GM19023 (cell line): Measurements from ENCODE around the gene MRPS34.
"Not testable (repeated sequence)": the region's sequence is repeated elsewhere in the genome, so short reads cannot be mapped to it uniquely, and the experiment has no call there.

Experiments used
- ATAC-seq: cut with Tn5 transposase; IDR thresholded peaks from one replicate; pipeline ENCODE4 v1.9.1; 2021; ENCODE audit warnings: mild to moderate bottlenecking, moderate library complexity; ENCODE audit not compliant: unreplicated experiment

Gene MRPS34

DNA sequence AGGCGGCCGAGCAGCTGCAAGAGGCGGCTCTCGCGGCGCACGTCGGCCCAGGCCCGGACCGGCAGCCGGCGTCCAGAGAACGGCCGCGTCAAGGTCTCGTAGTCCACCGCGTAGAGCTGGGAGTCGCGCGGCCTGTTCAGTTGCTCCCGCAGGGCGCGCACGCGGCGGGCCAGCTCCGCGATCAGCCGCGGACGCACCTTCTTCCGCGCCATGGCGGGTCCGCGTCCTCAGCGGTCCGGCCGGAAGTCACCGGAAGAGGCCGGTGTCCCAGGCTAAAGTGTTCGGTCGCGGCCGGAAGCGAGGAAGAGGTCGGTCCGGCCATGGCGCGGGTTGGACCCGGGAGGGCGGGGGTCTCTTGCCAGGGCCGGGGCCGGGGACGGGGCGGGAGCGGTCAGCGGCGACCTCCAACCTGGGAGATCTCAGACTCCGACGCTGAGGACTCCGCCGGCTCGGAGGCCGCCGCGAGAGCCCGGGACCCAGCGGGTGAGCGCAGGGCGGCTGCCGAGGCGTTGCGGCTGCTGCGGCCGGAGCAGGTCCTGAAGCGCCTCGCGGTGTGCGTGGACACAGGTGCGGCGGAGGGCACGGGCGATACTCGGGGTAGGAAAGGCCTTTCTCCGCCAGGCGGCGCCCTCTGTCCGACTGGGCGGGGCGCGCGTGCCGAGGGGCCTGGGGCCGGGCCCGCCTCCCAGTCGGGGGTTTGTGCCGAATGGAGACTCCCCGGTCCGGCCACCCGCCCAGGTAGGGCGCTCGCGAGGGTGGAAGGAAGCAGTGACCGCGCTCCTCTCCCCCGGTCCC lies at the start of gene MRPS34:
Gene MRPS34, minus strand, starts transcription at position 227 of the 795 bp plus-strand sequence. Its CDS starts 15 bp downstream, at position 212.
- peak; percentile 47 for ATAC-seq

DNA sequence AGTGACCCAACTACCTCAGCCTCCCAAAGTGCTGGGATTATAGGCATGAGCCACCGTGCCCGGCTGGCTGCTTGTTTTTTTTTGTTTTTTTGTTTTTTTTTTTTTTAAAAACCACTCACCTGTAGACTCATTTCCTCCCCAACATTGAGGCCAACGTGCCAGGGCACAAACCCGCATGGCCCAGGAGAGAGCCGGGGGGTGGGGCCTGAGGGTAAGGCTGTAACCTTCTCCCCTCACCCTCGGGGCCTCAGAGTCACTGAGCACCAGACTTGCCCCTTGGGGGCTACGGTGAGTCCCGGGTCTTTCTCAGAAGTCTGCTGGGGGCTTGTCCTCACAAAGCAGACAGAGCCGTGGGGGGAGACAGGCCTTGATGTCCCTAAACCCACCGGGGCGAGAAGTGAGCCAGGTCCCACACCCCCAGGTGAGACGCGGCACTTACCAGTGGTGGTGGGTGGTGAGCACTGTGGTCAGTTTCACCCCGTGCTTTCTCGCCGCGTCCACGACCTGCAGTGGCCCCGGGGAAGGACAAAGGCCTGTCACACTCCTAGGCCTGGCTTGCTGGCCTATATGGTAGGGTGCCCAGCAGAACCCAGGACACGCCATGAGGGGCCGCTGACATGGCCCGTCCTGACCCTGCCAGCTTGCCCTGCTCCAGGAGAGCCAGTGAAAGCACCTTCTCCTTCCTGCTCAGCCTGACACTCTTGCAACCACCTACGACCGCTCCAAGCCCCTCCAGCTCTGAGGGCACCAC lies 49.1 kb upstream of the MRPS34 start:
- no peak for ATAC-seq

DNA sequence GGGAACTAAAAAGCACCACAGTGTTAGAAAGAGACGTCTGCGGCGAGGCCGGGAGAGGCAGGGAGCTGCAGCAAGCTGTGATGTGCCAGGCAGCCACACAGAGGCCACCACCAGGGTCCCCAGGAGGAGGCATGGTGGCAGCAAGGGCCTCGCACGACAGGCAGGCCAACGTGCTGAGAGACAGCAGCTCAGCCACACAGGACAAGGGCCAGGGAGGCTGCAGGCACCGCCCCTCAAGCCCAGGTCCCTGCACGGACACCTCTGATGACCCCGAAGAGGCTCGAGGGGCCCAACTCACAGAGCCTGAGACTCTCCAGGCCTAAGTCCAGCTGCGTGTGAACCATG lies 48.0 kb upstream of the MRPS34 start:
- no peak for ATAC-seq

DNA sequence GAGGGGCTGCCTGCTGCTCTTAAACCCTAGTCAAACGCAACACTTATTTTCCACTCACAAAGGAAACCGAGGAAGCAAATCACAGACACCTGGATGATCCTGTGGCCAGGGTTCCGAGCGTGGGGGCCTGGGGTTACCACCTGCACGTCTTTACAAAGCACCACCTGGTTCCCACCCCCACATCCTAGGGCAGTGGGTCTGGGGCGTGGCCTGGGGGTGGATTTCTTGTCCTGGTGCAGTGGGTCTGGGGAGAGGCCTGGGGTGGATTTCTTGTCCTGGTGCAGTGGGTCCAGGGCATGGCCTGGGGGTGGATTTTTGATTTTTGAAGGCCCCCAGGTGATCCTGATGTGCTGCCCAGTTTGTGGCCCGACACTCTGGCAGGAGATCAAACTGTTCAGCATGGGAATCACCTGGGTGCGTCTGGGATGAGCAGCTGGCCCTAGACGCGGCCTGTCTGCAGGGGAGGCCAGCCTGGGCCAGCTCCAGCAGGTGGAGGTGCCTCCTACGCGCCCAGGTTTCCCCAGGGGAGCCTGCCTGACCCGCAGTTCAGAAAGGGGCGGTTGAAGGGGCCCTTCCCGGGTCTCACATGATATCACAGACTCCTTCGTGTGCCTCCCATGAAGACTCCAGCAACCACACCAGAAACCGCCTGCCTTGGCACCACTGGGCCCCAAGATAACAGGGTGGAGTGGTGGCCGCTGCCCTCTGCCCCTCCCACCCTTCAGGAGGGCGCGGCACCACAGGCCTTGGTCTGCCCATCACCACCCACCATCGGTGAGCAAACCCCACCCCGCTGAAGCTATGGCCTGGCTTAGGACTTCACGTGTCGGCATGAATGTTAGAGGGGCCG lies 47.4 kb upstream of the MRPS34 start:
- no peak for ATAC-seq

DNA sequence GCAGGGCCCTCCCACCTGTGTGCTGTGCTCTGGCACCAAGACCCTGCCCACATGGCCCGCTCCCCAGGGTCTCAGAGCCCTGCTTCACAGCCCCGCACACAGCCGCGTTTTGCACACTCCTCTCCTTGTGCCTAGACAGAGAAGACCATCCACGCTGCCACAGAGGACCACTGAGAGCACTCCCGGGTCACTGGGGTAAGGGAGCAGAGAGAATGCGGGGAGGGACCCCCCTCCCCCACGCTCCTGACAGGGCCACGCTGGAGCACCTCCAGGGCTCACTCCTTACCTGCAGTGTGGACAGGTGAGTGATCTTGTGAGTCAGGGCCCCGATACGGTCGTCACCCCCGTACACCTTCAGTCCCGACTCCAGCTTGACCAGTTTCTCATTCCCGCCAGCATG lies 46.7 kb upstream of the MRPS34 start:
- no peak for ATAC-seq

DNA sequence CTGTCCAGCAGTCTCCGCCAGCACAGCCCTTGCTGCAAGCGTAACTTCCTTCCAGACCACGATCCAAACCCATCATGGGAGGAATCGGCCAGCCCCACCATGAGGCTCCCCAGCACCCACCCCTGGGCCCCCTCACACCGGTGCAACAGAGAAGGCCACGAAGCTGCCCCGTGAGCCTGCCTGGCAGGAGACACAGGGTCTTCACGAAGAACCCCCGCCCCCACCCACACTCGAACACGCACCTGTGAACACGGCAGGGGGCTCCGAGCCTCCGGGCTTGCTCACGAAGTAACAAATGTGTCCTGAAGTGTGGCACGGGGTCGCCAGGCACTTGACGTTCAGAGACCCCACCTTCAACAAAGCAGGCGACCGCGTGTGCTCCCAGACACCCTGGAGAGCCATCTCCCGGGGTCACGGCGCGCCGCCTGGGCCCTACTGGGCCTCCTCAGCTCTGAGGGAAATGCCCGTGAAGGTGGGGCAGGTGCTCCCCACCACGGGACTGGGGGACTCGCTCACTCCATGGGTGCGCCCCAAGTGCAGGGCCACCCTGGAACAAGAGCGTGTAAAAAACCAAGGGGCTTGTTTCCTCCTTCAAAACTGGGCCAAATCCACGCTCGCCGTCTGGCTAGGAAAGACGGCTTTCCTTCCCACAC lies 46.1 kb upstream of the MRPS34 start:
- ATAC-seq: no peak

DNA sequence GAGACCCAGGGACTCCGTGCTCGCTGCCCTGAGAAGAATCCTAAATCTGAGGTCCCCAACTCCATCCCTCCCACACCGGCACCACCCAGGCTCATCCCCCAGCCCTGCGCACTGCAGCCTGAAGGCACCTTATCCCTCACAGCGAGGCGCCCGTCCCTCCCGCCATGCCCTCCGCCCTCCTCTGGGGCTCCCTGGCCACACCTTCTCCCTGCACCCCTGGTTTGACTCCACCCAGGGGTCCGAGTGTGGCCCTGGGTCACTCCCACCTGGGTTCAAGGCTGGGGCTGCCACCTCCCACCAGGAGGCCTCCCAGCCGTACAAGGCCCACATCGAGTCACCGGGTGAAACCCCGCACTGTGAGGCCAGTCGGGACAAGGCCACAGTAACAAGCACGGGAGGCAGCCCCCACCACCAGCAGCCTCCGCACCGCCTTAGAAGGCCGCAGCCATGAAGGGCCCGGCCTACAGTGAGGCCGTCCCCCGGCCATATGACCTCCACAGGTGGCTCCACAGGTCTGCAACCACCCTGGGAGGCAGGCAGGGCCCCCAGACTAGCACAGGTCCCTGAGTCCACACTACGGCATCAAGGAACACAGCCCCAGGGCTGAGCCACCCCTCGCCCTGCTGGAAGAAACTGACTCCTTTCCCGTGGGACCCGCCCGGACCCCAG lies 45.4 kb upstream of the MRPS34 start:
- no peak for ATAC-seq

DNA sequence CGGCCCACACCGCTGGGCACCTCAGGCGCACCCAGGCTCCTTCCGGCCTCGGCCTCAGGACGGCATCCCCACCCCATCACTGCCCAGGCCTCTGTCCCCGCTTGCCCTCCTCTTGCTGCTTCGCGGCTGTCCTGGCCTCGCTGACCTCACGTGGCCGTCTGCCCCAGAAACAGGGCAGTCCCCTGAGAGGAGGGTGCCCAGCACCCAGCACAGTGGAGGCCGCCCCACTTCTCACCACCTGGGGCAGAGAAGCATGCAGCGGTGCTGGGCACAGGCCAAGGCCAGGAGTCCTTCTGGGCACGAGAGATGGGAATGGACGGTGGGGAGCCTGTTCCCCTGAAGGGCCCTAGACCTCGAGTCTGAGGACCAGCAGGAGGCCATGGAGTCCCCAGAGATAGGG lies 44.8 kb upstream of the MRPS34 start:
- no peak for ATAC-seq

DNA sequence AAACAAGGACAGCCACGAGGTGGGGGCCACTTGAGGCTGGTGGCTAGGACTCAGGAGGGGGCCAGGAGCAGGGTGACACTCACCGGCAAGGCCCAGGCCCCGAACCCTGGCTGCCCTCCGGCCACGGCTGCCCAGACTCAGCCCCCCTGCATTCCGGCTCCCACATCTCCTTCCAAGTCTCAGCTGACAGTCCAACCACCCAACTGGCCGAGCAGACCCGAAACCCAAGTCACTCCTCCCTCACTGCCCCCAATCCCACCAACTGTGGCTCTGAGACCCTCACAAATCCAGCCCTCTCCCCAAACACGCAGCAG lies 44.3 kb upstream of the MRPS34 start:
- no peak for ATAC-seq

DNA sequence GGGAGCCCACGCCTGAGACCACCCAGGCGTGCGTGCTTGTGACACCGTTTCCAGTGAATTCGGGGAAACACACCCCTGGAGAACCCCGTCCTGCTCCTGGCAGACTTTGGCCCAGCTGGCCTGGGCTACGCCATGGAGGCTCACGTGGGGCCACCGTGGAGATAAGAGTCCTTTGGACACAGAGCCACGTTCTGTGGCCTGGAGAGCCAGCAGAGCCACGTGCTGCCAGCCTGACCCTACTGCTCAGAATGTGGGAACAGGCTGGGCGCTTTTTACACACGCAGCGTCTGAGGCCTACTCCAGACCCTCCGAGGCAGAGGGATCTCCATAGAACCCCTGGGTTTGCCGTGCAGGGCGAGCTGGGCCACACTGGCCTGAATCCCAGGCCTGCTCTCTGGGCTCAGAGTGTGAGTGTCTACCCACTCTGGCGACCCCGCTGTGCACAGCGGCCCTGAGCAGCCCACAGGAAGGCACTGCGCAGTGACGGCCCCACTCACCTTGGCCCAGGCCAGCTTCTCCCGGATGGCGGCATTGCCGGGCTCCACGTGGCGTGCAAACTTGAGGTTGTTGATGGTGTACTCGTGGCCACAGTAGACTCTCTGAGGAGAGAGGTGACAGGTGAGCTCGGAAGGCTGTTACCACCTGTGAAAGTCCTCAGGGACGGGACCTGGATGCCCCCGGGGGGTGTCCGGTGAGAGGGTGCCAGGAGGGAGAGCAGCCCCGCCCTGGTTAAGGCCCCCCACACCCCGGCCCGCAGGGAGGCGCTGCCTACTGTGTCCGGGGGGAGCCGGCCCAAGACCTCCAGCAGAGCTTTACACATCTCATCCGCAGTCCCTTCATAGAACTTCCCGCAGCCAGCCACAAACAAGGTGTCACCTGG lies 43.7 kb upstream of the MRPS34 start:
- ATAC-seq: no peak

DNA sequence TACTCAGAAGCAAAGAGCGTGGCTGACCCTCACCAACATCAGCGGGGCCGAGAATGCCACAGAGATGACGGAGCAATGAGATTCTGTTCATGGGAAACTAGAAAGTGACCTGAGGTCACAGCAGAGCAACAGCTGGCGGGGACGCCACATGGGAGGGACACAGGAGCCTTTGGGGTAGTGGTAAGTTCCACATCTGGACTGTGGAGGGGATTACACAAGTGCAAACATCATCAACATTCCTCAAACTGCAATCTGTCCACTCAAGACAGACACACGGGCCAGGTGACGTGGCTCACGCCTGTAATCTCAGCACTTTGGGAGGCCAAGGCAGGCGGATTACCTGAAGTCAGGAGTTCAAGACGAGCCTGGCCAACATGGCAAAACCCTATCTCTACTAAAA lies 42.5 kb upstream of the MRPS34 start:
- no peak for ATAC-seq

DNA sequence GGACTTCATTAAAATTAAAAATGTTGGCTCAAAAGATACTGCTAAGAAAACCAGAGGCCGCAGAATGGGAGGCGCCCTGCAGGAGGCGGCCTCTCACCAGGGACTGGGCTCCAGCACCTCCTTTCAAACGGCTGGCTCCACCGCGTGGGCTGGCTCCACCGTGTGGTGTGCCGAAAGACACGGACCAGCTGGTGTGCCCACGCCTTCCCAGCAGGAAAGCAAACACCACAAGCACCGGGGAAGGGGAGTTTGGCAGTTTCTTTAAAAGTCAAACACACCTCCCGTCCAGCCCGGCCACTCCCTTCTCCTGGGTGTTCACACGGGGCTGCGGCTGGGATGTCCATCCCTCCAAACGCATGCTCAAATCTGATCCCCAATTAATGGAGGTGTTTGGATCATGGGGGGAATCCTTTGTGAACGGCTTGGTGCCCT lies 39.8 kb upstream of the MRPS34 start:
- no peak for ATAC-seq

DNA sequence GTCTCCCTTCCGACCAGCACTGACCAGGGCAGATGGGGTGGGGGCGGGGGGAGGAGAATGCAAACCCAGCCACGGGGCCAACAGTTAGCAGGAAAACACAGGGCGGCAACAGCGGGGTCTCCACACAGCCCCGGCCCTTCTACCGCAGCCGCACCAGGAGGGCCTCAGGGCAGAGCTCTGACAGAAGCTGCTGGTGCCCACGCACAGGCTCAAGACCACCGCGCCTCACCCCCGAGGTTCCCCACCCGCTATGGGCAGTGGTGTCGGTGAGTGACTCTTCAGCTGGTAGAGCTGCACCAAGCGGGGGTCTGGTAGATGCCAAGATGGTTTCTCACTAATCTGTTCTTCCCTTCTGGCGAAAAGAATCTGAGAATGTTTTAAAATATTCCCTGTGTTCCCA lies 37.6 kb upstream of the MRPS34 start:
- no peak for ATAC-seq

DNA sequence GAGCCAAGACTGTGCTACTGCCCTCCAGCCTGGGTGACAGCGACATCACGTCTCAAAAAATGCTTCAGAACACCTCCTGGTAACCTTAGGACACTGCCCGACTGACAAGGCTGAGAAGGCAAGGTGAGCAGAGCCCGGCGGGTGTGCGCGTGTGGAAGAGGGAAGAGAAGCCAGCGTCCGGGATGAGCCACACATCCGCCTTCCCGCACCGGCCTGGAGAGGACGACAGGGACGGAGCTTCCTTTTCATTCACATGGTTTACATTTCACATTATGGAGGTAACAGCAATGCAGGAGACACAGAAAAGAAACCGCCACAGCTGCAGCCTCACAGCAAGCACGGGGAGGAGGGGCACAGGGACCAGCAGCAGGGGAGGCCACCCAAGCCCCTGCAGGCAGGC lies 37.2 kb upstream of the MRPS34 start:
- ATAC-seq: no peak

DNA sequence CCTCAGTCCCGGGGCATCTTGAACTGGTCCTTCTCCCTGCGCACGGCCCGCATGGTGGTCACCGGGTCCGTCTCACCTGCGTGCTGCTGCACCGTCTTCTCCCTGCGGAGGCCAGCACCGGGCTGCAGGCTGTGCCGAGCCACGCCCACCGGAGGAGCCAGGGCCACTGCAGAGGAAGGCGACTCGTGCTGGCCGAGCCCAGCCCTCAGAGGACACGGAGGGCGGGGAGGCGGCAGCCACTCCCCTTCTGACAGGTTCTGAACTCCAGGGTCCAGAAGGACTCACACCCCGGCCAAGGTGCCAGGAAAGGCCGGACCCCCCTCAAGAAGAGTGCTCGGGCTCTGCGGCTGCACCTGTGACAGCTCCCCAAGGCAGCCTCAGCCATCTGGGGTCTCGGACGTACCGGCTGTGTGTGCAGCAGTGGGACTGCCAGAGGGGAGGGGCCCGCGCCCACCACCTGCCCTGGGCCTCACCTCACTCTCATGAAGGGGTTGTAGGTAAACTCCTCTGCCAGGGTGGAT lies 36.4 kb upstream of the MRPS34 start:
- no peak for ATAC-seq

DNA sequence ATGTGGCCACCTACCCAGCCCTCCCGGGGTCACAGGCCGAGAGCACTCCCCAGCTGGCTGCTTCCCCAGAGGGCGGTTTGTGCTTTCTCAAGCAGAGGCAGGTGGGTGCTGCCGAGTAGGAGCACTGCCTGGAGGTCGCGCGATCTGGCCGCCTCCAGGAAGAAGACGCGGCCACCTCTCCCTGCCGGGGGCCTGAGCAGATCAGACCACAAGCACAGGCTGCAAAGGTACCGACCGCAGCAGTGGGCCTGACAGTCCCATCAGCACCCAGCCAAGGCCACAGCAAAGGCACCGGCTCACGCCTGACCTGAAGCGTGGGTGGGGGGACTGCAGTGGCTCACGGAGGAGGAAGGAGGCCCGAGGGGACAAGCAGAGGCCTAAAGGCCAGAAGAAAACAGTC lies 35.8 kb upstream of the MRPS34 start:
- ATAC-seq: no peak

DNA sequence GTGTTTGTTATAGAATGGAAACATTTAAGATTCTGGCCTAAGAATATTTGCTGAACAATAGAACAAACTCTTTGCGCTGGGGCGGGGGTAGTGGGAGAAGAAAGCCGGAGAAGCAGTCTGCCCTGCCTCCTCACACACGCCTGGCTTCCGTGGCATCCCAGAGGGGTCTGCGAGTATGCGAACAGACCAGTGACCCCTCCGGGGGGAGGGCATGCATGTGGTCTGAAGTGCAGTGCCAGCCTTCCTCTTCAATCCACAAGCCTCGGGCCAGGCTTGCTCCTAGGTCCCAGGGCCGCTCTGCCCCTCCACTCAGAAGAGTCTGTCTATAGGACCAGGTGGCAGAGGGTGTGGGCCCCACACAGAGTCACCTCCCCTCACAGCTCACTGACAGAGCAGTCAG lies 34.7 kb upstream of the MRPS34 start:
- no peak for ATAC-seq

DNA sequence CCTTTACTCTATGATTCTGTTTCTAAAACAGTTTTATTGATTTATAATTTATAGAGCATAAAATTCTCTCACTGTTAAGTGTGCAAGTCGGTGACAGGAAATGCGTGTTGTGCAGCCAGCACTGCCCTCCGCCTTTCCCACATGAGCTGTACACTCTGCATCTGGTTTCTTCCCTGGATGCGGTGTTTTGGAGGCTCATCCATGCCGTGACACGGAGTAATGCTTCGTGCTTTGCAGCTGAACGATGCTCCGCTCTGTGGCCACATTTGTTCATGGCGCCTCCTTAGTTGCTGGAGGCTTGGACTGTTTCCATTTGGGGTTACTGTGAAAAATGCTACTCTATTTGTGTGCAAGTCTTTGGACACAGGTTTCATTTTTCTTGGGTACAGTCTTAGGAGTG lies 27.8 kb upstream of the MRPS34 start:
- ATAC-seq: no peak

DNA sequence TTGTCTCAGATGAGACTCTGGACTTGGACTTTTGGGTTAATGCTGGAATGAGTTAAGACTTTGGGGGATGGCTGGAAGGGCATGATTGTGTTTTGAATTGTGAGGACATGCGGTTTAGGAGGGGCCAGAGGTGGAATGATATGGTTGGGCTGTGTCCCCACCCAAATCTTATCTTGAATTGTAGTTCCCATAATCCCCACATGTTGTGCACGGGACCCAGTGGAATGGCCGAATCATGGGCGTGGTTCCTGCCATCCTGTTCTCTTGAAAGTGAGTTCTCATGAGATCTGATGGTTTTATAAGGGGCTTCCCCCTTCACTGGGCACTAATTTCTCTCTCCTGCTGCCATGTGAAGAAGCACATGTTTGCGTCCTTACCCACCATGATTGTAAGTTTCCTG lies 26.3 kb upstream of the MRPS34 start:
- not testable (repeated sequence) for ATAC-seq
